Camera-type eye (tissue), 1 donor: Measurements from ENCODE around the gene GALNT6. TPM values are rescaled to one million over a fixed set of nuclear protein-coding genes. Genes with fewer than 3 reads are reported as not detected.

Experiments
- total RNA-seq: library from RNA; depleted of rRNA; stranded (reverse); fragments of >200 nt; gene quantifications from one replicate; pipeline ENCODE4 v1.2.3, GENCODE V29; 2014

GALNT6 gene
- total RNA-seq = 7.5 TPM

DNA sequence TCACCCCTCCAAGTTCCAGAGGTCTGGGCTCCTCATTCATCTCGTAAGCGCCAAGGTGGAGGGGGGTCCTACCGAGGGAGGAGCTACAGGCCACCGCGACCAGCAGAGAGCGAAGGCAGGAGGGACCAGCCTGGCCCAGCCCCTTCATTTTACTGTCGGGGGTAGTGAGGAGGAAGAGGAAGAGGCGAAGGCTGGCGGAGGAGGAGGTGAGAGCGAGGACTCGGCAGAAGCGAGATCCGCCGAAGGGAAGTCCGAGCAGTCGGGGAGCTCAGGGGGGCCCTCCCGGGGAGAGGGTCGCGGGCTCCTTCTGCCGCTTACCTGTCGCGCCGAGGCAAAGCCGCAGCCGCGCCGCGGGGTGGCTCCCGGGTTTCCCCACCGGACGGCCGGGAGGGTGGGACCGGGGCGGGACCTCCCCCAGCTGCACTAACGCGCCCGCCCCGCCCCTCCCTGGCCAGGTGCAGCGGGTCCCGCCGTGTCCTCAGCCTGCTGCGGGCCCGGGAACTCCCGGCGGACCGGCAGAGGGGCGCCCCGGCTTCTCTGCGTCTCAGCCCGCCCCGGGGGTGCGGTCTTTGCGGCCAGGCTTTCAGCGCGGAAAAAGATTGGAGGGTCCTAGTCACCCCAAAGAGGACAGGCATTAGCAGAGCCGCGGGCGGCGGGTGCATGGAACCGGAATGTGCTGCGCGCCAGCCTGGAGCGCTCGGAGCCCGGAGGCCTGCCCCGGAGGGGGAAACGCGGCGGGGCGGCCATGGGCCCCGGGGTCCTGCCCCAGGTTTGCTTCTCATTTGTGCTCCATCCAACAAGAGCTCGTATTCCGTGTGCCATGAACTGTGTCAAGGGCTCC is at the start of gene GALNT6:
GALNT6 (minus strand) TSS at position 124 of the 841 bp plus-strand sequence. CDS start 11,625 bp downstream, outside the sequence.

DNA sequence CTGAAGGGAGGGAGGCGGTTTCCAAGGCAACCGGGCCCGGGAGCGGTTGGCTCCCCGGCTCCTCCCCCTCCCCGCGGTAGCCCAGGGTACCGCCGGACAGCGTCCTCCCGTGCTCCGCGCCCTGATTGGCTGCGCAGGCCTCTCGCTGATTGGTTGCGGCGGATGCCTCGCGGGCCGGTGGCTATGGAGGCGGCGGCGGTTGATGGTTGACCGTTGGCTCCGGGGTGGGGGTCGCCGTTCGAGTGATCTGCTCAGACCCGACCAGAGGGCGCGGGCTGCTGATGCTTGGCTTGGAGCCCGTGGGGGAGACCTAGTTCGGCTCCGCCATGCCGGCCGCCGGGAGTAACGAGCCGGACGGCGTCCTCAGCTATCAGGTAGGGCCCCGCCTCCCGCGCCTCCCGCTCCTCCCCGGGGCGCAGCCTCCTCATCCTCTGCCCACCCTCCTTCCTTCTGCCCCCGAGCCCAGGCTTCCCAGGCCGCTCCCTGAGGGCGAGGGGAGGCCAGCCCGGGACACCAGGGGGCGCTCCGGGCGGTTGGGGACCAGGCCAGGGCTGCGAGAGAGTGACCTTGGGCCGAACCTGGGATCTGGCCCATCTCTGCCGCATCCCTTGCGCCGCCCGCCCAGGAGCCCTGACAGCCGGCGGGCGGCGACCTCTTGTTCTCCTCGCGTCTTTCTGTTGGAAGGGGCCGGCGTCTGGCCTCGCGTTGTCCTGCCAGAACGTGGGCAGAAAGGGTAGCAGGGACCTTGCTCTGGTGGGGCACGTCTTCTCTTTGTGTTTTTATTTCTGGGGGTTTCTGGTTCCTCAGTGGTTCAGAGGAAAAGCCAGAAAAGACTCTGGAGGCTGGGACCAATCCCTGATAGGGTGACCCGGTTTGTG is 33.7 kb upstream of the GALNT6 start, which contains the start of gene SLC4A8:
SLC4A8 (plus strand) TSS at position 170 of the 878 bp plus-strand sequence; CDS start at position 327, 157 bp downstream.

GRCh38 chr12:51346581-51346980 is 44.6 kb downstream of the GALNT6 start, which contains the start of gene CELA1:
CELA1 (minus strand) TSS chr12:51346679; CDS start chr12:51346638, 41 bp downstream.

DNA sequence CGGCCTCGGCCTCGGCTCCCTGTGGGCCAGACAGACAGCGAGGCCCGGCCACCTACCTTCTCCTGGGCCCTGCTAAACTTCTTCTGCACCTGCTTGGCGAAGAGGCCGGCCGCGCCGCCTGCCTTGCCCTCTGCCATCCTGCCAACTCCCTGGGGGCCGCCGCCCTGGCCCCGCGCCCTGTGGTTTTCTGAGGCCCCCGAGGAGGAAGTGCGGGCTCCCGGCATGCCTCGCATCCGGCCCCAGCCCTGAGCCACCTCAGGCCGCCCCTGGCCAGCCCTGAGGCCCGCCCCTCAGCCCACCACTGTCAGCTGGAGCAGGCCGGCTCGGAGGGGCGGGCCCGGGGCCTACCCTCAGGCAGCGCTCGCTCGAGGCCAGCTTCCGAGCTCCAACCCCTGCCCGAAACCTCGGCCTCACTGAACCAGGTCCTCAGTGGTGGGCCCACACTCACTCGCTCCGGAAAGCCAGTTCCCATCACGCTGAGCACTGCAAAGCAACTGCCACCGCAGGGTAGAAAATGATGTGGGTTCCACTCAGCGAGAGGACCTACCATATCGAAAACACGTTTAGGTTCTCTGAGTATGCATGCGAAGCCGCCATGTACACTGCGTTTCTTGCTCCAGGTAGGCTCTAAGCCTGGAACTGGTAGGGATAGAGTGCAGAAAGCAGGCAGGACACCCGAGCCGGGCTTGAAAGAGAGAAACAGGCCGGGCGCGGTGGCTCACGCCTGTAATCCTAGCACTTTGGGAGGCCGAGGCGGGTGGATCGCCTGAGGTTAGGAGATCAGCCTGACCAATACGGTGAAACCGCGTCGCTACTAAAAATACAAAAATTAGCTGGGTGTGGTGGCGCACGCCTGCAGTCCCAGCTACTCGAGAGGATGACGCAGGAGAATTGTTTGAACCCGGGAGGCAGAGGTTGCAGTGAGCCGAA is 67.0 kb downstream of the GALNT6 start, which contains the start of gene BIN2:
BIN2 (minus strand) TSS at position 209 of the 930 bp plus-strand sequence; CDS start at position 137, 72 bp downstream.

Other genes with a start within 250 kb of the GALNT6 start
- gene TFCP2, start 218.3 kb downstream of the GALNT6 start, total RNA-seq = 42.2 TPM
- gene POU6F1, start 173.3 kb downstream of the GALNT6 start, total RNA-seq = 8.2 TPM
- gene DAZAP2, start 152.6 kb downstream of the GALNT6 start, total RNA-seq = 96.7 TPM
- gene SMAGP, start 121.0 kb downstream of the GALNT6 start, total RNA-seq = 6.8 TPM
- 4.2 TPM for gene BIN2, start 67.2 kb downstream of the GALNT6 start, total RNA-seq
- gene CELA1, start 44.7 kb downstream of the GALNT6 start, total RNA-seq = not detected
- 27.6 TPM for gene SLC4A8, start 33.4 kb upstream of the GALNT6 start, total RNA-seq
- gene SCN8A, start 199.8 kb upstream of the GALNT6 start, total RNA-seq = 33.6 TPM